ENCODE measurements around the gene DLGAP1. TPM values are rescaled to one million over a fixed set of nuclear protein-coding genes. Genes with fewer than 3 reads are reported as not detected.
A peak's percentile ranks its signal among the peaks of the same experiment; 100 is the strongest.
"Not testable (repeated sequence)": the region's sequence is repeated elsewhere in the genome, so short reads cannot be mapped to it uniquely, and the experiment has no call there.

DLGAP1 gene
- total RNA-seq, 1 experiment from 2014 or later: 10.1 TPM

DNA sequence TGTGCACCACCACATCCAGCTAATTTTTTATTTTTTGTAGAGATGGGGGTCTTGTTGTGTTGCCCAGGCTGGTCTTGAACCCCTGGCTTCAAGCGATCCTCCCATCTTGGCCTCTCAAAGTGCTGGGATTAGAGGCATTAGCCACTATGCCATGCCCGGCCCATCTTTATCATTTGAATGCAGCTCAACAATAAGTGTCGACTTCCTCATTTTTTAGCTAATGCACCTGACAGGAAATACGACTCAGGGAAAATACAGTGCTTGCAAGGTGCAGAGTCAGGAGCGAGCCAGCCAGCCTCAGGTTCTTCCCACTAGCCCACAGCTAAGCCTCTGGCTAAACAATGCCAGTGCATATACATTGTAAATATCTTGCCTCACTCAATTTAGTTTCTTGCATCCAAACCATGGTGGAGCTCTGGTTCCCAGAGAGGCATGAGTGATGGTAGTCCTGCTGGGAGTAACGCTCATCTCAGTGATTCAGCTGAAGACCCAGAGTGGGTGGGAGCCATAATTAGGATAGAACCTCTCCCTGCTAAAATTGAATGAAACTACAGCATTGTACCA, 870.1 kb downstream of the DLGAP1 start:
- peak; percentile 51 for DNase-seq
- no peaks in the 10 kb centered on the region for H3K27me3 ChIP-seq (ENCODE audit: control insufficient read depth, insufficient read depth, low read length)

DNA sequence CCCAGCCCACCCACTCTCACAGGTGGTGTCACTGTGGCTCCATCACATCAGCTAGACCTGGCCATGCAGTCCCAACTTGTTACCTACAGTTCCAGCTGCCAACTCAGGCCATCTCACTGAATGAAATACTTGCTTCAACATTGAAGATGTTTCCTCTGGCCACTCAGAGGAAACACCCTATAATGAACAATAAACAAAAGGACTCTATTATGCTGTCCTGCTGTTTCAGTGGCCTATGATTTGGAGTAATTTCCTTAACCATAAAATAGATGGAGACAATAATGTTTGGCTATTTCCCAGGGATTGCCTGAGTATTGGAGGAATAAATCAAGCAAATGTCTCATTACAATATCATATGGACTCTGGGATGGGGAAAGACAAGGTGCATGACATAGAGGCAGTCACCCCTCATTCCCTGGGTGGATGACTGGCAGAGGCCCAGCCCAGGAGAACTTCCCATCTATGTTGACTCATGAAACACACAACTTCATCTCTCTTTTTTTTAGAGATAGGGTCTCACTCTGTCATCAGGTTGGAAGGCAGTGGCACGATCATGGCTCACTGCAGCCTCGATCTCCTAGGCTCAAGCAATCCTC, 870.7 kb downstream of the DLGAP1 start:
- H3K27me3 ChIP-seq (ENCODE audit: control insufficient read depth, insufficient read depth, low read length): no peaks in the 10 kb centered on the region

More for the DNA sequence above, 870.1 kb downstream of the DLGAP1 start:
- no peak overlapping the region for H3K4me3 ChIP-seq (ENCODE audit: insufficient read depth, low read depth, low read length)
- H3K36me3 ChIP-seq (replicated peaks; ENCODE audit: control insufficient read depth, insufficient read depth, low read length): no peaks in the 10 kb centered on the region

DNA sequence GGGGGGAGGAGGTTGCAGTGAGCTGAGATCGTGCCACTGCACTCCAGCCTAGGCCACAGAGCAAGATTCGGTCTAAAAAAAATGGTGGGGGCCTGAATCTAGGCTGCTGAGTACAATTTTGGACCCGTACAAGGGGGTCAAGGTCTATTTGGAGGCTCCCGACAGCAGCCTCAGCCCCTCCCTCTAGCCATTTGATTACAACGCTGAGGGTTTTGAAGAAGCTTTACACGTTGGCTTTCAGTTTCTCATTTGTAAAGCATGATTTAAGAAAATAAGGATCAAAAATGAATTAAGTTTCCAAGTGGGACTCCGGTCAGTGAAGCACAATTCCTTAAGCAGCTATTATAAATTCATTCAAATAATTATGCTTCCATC, 871.2 kb downstream of the DLGAP1 start:
- no peaks in the 10 kb centered on the region for H3K36me3 ChIP-seq (replicated peaks; ENCODE audit: control insufficient read depth, insufficient read depth, low read length)
- H3K4me3 ChIP-seq (ENCODE audit: insufficient read depth, low read depth, low read length): no peak overlapping the region
- DNase-seq: no peak

More for the DNA sequence above, 870.7 kb downstream of the DLGAP1 start:
- Histone ChIP-seq H3K36me3 (replicated peaks; ENCODE audit: control insufficient read depth, insufficient read depth, low read length) (no peaks in the 10 kb centered on the region), H3K4me3 (ENCODE audit: insufficient read depth, low read depth, low read length) (no peak overlapping the region)
- no peak for DNase-seq

DNA sequence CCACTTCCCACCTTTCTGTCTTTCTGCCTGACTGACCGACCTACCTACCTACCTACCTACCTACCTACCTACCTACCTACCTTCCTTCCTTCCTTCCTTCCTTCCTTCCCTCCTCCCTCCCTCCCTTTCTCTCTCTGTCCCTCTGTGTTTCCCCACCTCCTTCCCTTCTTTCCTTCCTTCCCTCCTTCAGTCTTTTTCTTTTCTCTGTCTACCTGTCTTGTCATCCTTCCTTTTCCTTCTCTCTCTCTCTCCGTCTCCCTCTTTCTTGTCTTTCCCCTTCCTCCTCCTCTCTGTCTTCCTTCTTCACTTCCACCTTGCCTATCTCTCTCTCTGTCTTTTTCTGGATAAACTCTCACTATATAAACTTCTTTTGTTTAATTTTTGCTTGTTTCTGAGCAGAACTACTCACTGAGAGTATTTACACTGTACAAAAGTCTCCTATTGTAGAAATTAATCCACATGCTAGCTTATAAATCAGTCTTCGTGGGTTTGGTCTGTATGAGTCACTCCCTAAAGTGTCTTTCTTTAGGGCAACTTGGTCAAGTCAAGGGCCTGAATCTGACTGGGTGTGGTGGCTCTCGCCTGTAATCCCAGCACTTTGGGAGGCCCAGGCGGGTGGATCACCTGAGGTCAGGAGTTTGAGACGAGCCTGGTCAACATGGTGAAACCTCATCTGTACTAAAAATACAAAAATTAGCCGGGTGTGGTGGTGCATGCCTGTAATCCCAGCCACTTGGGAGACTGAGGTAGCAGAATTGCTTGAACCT, 871.8 kb downstream of the DLGAP1 start:
- H3K27me3 ChIP-seq (ENCODE audit: control insufficient read depth, insufficient read depth, low read length); DNase-seq; H3K4me3 ChIP-seq (ENCODE audit: insufficient read depth, low read depth, low read length); H3K36me3 ChIP-seq (replicated peaks; ENCODE audit: control insufficient read depth, insufficient read depth, low read length): not testable (repeated sequence)

More for the DNA sequence above, 871.2 kb downstream of the DLGAP1 start:
- no peaks in the 10 kb centered on the region for H3K27me3 ChIP-seq (ENCODE audit: control insufficient read depth, insufficient read depth, low read length)

- Histone ChIP-seq H3K36me3 (replicated peaks; ENCODE audit: control insufficient read depth, insufficient read depth, low read length) (no peaks in the 10 kb centered on the region), H3K27me3 (ENCODE audit: control insufficient read depth, insufficient read depth, low read length) (no peaks in the 10 kb centered on the region), H3K4me3 (ENCODE audit: insufficient read depth, low read depth, low read length) (no peak overlapping the region)
- no peak for DNase-seq
Measured at GRCh38 chr18:3581890-3582289, 873.2 kb downstream of the DLGAP1 start.

DNA sequence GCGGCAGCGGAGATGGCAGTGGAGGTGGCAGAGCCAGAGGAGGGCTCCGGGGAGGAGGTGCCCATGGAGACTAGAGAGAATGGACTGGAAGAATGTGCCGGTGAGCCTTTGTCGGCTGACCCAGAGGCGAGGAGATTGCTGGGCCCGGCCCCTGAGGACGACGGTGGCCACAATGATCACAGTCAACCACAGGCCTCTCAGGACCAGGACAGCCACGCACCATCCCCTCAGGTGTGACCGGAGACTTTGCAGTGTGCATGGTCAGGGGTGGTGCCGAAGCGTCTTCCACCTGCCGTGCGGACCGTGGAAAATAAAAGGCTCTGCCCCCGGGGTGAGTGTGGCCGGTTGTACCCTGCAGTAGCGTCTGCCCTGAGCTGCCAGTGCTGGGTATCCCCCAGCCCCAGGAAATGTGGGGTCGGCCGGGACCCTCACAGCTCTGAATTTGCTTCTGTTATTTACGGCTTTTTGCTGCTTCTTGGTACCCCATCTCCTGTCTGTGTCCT, 874.5 kb downstream of the DLGAP1 start:
- not testable (repeated sequence) for H3K4me3 ChIP-seq (ENCODE audit: insufficient read depth, low read depth, low read length); DNase-seq; H3K36me3 ChIP-seq (replicated peaks; ENCODE audit: control insufficient read depth, insufficient read depth, low read length); H3K27me3 ChIP-seq (ENCODE audit: control insufficient read depth, insufficient read depth, low read length)

DNA sequence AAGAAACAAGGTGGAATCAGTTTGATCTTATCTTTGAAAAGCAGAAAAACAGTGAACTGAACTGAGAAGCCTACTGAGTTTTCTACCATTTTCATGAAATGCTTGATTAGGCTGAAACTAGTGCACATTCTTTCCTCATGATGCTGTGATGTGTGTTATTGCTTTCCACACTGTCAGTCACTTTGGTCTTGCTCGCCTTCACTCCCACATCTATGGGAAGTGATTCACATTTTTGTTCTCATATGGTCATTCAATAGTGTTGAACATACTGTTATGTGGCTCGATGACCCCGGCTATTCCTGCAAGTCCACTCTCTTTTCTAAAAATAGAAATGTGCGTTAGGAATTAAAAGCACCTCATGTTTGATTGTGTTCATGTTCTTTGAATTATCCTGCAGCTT, 875.4 kb downstream of the DLGAP1 start:
- Histone ChIP-seq H3K36me3 (replicated peaks; ENCODE audit: control insufficient read depth, insufficient read depth, low read length) (no peaks in the 10 kb centered on the region), H3K4me3 (ENCODE audit: insufficient read depth, low read depth, low read length) (no peak overlapping the region), H3K27me3 (ENCODE audit: control insufficient read depth, insufficient read depth, low read length) (no peaks in the 10 kb centered on the region)
- no peak for DNase-seq

DNA sequence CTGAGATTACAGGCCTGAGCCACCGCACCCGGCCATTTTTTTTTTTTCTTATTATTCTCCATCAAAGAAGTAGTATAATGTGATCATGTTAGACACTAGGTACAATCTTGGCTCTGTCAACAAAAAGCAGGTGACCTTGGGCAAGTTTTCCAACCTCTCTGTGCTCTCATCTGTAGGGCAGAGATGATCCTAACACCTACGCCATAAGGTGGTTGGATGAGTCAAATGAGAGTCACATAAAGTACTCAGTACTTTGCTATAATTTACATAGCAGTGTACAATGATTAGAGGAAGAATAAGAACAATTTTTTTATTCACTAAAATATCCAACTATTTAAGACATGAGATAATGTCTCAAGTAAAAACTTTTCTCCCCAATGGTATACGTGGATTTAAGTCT, 876.5 kb downstream of the DLGAP1 start:
- no peaks in the 10 kb centered on the region for H3K36me3 ChIP-seq (replicated peaks; ENCODE audit: control insufficient read depth, insufficient read depth, low read length)
- H3K4me3 ChIP-seq (ENCODE audit: insufficient read depth, low read depth, low read length): no peak overlapping the region
- no peak for DNase-seq
- H3K27me3 ChIP-seq (ENCODE audit: control insufficient read depth, insufficient read depth, low read length): no peaks in the 10 kb centered on the region

- H3K36me3 ChIP-seq (replicated peaks; ENCODE audit: control insufficient read depth, insufficient read depth, low read length): no peaks in the 10 kb centered on the region
- no peak overlapping the region for H3K4me3 ChIP-seq (ENCODE audit: insufficient read depth, low read depth, low read length)
- DNase-seq: no peak
- no peaks in the 10 kb centered on the region for H3K27me3 ChIP-seq (ENCODE audit: control insufficient read depth, insufficient read depth, low read length)
Measured at GRCh38 chr18:3577281-3577855, 877.7 kb downstream of the DLGAP1 start.

GRCh38 chr18:3572761-3573160, 882.3 kb downstream of the DLGAP1 start:
- Histone ChIP-seq H3K36me3 (replicated peaks; ENCODE audit: control insufficient read depth, insufficient read depth, low read length) (no peaks in the 10 kb centered on the region), H3K27me3 (ENCODE audit: control insufficient read depth, insufficient read depth, low read length) (no peaks in the 10 kb centered on the region), H3K4me3 (ENCODE audit: insufficient read depth, low read depth, low read length) (no peak overlapping the region)
- no peak for DNase-seq

- DNase-seq: no peak
- Histone ChIP-seq H3K4me3 (ENCODE audit: insufficient read depth, low read depth, low read length) (no peak overlapping the region), H3K36me3 (replicated peaks; ENCODE audit: control insufficient read depth, insufficient read depth, low read length) (no peaks in the 10 kb centered on the region), H3K27me3 (ENCODE audit: control insufficient read depth, insufficient read depth, low read length) (no peaks in the 10 kb centered on the region)
Measured at GRCh38 chr18:3566851-3567250, 888.3 kb downstream of the DLGAP1 start.

GRCh38 chr18:3560755-3561154, 894.4 kb downstream of the DLGAP1 start:
- H3K36me3 ChIP-seq (replicated peaks; ENCODE audit: control insufficient read depth, insufficient read depth, low read length): no peaks in the 10 kb centered on the region
- DNase-seq: no peak

DNA sequence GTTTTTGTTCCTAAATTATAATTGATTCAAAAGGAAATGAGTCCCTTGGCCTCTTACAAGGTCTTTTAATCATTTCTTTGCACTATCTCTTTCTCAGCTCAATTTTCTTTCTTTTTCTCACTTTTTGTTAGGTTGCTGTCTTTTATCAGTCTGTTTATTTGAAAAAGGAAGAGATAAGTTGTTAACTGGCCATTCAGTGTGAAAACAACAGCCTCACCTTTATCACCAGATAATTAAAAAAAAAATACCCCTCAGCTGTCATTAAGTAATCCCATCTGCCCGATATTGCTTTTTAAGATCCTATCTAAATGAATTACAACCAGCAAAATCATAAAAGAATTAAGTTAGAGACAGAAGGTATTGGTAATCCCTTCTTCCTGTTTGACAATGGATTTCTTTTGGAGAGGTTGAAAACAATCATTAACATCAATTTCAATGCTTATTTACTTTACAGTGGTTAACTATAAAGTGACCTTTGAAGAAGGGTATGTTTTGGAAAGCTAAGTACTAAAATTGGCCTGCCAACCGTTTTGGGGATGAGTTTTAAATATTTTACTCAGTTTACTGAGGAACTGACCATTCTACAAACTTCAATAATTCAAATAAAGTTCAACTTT, 900.2 kb downstream of the DLGAP1 start:
- DNase-seq: no peak
- no peak overlapping the region for H3K4me3 ChIP-seq (ENCODE audit: insufficient read depth, low read depth, low read length)
- H3K36me3 ChIP-seq (replicated peaks; ENCODE audit: control insufficient read depth, insufficient read depth, low read length): no peaks in the 10 kb centered on the region
- no peaks in the 10 kb centered on the region for H3K27me3 ChIP-seq (ENCODE audit: control insufficient read depth, insufficient read depth, low read length)

More at GRCh38 chr18:3560755-3561154, 894.4 kb downstream of the DLGAP1 start:
- no peak overlapping the region for H3K4me3 ChIP-seq (ENCODE audit: insufficient read depth, low read depth, low read length)
- H3K27me3 ChIP-seq (ENCODE audit: control insufficient read depth, insufficient read depth, low read length): no peaks in the 10 kb centered on the region

DNA sequence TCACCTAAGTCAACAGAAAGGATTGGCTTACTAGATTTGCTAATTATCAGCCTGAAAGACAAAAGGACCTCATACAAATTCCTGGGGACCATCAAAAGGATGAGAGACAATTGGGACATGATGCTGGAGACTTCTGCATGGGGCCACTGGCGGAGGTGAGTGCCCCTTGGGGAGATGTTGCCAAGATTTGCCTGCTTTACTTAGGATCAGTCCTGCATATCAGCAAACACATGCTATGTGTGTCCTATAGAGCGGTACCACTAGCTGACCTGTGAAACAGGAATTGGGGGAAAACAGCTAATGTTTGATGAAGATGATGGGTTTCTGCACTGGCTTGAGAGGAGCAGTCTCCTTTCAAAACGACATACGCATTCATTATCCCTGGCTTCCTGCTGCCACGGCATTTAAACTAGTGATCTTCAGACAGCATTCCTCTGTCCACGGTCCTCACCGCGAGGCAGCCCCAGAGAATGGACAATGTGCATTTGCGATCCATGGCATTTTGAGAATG, 901.0 kb downstream of the DLGAP1 start:
- Histone ChIP-seq H3K27me3 (ENCODE audit: control insufficient read depth, insufficient read depth, low read length) (no peaks in the 10 kb centered on the region), H3K36me3 (replicated peaks; ENCODE audit: control insufficient read depth, insufficient read depth, low read length) (no peaks in the 10 kb centered on the region), H3K4me3 (ENCODE audit: insufficient read depth, low read depth, low read length) (no peak overlapping the region)
- DNase-seq: peak; percentile 48

Data from H7 (cell line).